Brain microvascular endothelial cell (primary cell): ENCODE results near the gene DYNLT4.
"Not testable (repeated sequence)": the region's sequence is repeated elsewhere in the genome, so short reads cannot be mapped to it uniquely, and the experiment has no call there.

ENCODE experiments used
- DNase-seq: peaks from one replicate; pipeline ENCODE4 v3.0.0-alpha.2; 2020
- H3K27ac ChIP-seq: fragments of 250-450 bp; sonication (Bioruptor Pico); 2 replicates; pipeline ENCODE4 v1.5.1; 2020; ENCODE audit warnings: mild to moderate bottlenecking, moderate library complexity
- H3K27me3 ChIP-seq: fragments of 250-450 bp; sonication (Bioruptor Pico); replicated peaks from 2 replicates; pipeline ENCODE4 v1.5.1; 2020; ENCODE audit warnings: mild to moderate bottlenecking
- H3K36me3 ChIP-seq: fragments of 250-450 bp; sonication (Bioruptor Pico); replicated peaks from 2 replicates; pipeline ENCODE4 v1.5.1; 2020; ENCODE audit warnings: mild to moderate bottlenecking
- H3K4me3 ChIP-seq: 2 replicates; pipeline ENCODE4 v1.5.1; 2011; ENCODE audit warnings: low read depth, mild to moderate bottlenecking, control low read depth, low read length, moderate library complexity
- in situ Hi-C: cut with HindIII; loops from 2 replicates; pipeline ENCODE4 v1.10.0; 2017; ENCODE audit warnings: low sequenced_read_pairs, low pct_ligation_motif_present
- TF ChIP-seq, protein P1 (sequence below): IDR thresholded peaks from 2 replicates; pipeline ENCODE4 v1.5.1; 2011; ENCODE audit warnings: low read depth, mild to moderate bottlenecking, moderate library complexity, low read length, control low read depth, inconsistent platforms; ENCODE audit errors: missing control alignments

Gene DYNLT4

DNA sequence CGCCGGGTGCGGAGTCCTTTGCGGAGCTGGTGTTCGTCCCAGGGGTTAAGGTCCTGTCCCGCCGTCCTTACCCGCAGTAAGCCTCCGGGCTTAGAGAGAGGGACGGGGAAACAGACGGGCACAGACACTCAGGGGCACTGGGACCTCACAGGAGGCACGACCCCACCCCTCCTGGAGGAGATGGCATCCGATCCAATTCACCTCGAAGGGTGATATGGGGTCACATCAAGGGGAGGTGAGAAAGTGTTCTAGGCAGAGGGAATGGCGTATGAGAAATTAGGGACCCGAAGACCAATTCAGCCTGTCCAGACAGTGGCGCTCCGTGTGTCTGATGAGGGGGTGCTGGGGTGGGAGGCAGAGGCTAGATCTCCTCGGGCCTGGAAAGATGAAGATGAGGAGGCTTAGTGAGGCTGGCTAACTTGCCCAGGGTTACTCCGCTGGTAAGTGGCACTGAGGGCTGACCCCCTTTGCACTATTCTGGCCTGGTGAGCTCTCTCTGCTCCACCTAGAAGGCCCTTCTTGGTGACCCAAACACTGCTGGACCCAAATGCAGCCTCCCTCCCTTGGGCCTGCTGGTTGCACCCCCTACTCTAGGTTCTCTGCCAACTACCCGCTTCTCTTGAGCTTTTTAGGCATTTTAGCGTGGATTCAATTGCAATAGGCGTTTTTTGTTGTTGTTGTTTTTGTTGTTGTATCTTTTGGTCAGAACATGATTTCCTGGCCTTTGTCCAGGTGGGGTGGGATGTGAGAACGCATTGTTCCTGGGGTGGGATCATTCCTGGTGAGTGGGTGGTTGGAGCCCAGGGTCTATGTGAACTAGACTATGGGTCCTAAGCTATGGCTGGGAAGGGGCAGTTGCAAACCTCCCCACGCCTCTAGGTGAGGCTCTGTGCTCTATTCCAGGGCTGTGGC lies 13.4 kb upstream of the DYNLT4 start:
- Histone ChIP-seq H3K27ac (peak overlapping the region; percentile 99), H3K36me3 (peaks cover 3% of the 10 kb centered on the region), H3K4me3 (peak overlapping the region; percentile 65), H3K27me3 (no peaks in the 10 kb centered on the region)
- no peak for DNase-seq
- in situ Hi-C loops: no loop called here
- TF ChIP-seq, protein P1, sequence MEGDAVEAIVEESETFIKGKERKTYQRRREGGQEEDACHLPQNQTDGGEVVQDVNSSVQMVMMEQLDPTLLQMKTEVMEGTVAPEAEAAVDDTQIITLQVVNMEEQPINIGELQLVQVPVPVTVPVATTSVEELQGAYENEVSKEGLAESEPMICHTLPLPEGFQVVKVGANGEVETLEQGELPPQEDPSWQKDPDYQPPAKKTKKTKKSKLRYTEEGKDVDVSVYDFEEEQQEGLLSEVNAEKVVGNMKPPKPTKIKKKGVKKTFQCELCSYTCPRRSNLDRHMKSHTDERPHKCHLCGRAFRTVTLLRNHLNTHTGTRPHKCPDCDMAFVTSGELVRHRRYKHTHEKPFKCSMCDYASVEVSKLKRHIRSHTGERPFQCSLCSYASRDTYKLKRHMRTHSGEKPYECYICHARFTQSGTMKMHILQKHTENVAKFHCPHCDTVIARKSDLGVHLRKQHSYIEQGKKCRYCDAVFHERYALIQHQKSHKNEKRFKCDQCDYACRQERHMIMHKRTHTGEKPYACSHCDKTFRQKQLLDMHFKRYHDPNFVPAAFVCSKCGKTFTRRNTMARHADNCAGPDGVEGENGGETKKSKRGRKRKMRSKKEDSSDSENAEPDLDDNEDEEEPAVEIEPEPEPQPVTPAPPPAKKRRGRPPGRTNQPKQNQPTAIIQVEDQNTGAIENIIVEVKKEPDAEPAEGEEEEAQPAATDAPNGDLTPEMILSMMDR: no peak

DNA sequence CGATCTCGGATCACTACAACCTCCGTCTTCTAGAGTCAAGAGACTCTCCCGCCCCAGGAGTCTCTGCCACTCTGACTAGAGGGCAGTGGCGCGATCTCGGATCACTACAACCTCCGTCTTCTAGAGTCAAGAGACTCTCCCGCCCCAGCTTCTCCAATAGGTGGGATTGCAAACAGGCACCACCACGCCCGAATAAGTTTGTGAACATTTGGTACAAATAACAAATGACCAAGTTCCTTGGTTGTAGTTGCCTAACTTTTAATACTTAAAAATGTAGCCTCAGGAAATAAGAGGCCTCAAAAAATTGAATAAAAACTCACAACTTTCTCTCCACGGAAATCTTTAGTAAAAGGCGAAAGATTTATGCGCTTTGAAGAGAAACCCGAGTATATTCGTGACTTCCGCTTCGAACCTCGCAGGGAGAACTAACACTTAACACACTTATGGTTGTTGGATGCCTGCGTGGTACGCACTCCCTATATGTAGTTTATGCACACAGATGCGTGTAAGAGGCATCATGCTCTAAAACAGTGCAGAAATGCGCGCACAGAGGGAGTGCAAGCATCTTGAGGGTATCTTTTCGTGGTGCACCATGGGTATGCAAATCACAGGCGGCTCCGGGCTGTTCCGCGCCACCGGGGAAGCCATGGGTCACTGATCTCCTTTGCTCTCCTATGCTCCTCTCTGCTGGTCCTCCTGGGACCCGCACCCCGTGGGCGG lies 12.6 kb upstream of the DYNLT4 start:
- H3K27me3 ChIP-seq: no peaks in the 10 kb centered on the region
- H3K4me3 ChIP-seq: peak overlapping the region; percentile 65
- peaks cover 8% of the 10 kb centered on the region for H3K36me3 ChIP-seq
- peak overlapping the region; percentile 99 for H3K27ac ChIP-seq
- in situ Hi-C loops: no loop called here
- TF ChIP-seq, protein P1: peak; percentile 21
- DNase-seq: peak; percentile 92

DNA sequence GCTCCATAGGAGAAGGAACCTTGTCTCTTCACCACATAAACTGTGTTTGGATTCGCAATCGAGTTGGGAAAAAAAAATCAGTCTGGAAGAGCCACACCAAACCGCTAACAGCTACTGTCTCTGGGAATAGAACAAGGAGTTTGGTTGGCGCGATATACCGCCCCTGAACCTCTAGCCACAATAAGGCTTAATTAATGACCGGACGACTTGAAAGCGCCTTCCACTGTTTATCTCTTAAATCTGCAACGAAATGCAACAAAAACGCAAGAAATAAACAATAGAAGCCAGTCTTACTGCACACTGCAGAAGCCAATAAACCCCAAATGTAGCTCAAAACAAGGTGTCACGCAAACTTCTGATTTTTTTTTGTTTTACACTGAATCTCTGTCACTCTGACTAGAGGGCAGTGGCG lies 12.1 kb upstream of the DYNLT4 start:
- Histone ChIP-seq H3K27me3 (no peaks in the 10 kb centered on the region), H3K27ac (peak overlapping the region; percentile 99), H3K36me3 (peaks cover 11% of the 10 kb centered on the region), H3K4me3 (peak overlapping the region; percentile 35)
- no peak for DNase-seq
- in situ Hi-C loops: no loop called here
- TF ChIP-seq, protein P1: no peak

DNA sequence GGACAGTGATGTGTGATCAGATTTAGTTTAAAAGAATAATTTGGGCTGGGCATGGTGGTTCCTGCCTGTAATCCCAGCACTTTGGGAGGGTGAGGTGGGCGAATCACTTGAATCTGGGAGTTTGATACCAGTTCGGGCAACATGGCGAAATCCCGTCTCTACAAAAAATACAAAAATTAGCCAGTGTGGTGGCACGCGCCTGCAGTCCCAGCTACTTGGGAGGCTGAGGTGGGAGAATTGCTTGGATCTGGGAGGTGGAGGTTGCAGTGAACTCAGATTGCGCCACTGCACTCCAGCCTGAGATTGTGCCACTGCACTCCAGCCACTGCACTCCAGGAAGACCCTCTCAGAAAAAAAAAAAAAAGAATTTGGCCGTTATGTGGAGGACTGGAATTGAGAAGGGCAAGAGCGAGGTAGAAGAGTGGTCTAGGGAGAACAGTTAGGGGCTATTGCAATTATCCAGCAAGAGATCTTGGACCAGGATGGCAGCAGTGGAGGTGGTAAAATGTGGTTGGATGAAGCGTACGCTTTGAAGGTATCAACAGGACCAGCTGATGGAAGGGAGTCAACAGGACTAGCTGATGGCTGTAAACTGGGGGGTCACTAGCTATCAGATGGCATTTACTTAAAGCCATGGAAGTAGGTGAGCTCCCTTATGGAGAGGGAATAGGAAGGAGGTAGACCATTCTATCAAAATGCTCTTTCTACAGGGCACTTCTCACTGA lies 10.8 kb upstream of the DYNLT4 start:
- no peaks in the 10 kb centered on the region for H3K27me3 ChIP-seq
- peaks cover 20% of the 10 kb centered on the region for H3K36me3 ChIP-seq
- no peak for DNase-seq
- in situ Hi-C loops: no loop called here
- H3K4me3 ChIP-seq: no peak overlapping the region
- TF ChIP-seq, protein P1: no peak
- no peak overlapping the region for H3K27ac ChIP-seq

DNA sequence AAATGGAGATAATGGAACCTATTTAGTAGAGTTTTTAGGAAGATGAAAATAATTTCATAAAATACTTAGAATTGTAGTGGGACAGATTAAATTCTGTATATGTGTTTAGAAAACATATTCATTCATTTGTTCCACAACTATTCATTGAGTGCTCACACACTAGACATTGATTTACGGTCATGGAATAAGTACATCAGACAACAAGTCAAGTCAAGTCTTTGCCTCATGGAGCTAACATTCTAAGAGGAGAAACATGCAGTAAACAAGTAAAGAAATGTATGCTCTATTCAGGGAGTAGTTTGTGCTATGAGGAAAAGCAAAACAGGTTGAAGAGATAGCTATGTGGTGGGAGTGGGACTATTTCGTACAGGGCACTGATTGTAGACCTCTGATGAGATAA lies 10.2 kb upstream of the DYNLT4 start:
- Histone ChIP-seq H3K27ac (no peak overlapping the region), H3K36me3 (peaks cover 21% of the 10 kb centered on the region), H3K4me3 (no peak overlapping the region), H3K27me3 (no peaks in the 10 kb centered on the region)
- TF ChIP-seq, protein P1: no peak
- in situ Hi-C loops: no loop called here
- no peak for DNase-seq

DNA sequence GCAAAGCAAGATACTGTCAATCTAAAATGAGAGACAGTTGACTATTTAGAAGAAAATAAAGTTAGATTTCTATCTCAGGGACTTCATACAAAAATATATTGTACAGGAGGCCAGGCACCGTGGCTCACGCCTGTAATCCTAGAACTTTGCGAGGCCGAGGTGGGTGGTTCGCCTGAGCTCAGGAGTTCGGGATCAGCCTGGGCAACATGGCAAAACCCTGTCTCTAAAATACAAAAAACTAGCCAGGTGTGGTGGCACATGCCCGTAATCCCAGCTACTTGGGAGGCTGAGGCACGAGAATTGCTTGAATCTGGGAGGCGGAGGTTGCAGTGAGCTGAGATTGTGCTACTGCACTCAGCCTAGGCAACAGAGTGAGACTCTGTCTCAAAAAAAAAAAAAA lies 8.8 kb upstream of the DYNLT4 start:
- H3K27me3 ChIP-seq, in situ Hi-C loops, H3K27ac ChIP-seq, DNase-seq, H3K4me3 ChIP-seq: not testable (repeated sequence)
- peaks cover 24% of the 10 kb centered on the region for H3K36me3 ChIP-seq
